NCI-H2227 treated with DMSO at 0.1 percent for 48 hours (cell line): ENCODE measurements around the gene LGR4.
A peak's percentile ranks its signal among the peaks of the same experiment; 100 is the strongest.

Experiments used
- DNase-seq: peaks from one replicate; lab custom pipeline; 2025; lab: John Stamatoyannopoulos, UW

LGR4 gene

DNA sequence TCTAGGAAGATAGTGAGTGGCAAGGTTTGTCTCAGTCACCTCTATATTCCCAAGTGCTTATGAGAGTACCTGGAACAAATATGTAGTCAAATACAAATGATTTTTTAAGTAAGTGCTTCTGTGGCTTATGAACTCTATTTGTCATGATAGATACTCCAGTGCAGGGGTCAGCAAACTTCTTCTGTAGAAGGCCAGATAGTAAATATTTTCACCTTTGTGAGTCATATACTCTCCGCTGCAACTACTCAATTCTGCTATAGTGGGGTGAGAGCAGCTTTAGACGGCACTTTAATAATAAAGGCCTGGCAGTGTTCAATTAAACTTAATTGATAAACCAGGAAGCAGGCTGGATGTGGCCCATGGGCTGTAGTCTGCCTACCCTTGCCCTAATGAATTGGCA is 97.2 kb downstream of the LGR4 start:
- DNase-seq, result no peak

DNA sequence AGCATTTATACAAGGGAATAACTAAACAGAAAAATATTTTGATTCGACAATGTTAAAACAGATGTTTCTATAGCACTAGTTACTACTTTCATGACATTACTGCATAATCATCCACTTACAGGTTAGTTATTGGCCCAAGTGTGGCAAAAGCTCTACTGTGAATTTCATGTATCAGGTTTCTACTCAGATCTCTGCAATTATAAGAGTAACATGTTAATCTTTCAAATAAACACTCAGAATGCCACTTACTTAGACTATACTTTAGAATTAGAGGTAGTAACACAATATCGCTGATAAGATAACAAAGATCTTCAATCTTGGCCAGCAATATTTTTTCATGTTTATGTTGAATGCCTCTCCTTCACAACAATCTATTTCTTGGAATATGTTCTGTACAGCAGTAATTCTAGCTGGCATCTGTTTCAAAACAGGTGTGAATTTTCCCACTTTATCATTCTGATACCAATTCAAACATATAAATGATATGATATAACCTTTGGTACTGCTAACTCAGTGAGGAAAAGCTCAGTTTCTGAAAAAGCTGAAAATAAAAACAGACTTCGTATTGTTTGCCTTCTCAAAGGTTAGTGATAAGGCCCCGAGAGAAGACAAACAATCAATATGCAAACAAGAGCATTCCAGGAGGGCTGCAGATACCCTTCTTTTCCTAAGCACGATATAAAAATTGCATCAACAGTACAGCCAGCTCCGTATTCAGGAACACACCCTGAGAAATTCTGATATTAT is 98.6 kb downstream of the LGR4 start:
- no peak for DNase-seq

DNA sequence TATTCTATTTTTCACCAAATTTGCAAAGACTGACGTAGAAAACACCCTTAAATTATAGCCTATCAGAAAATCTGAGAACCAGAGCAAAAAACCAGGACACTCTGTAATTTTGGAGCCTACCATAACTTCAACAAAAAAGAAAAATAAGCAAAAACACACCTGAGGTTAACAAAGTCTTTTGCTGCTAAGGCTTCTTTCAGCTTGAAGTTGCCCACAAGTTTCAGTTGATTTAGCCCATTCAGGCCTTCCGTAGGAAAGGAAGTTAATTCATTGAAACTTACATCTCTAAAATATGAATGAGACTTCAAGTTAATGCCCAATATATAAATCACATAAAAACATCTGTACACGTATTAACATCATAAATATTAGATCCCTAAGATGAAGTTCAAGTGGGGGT is 99.2 kb downstream of the LGR4 start:
- no peak for DNase-seq

DNA sequence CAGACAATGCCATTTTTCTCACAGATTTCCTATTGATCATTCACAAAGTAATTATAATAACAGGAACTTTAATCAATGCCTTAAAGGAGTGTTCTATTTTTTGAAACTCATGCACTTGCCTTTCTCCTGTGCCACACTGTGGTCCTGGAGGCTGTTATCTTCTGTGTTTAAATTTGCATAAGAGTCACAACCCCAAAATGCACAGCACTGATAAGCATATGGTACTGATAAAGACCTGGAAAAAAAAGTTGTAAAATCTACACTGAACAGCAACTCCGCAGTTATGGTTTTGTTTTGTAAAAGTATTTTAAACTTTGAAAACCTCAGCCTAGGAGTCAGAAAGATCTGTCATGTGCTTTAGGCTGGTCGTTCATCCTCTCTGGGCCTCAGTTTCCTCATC is 100.4 kb downstream of the LGR4 start:
- no peak for DNase-seq

DNA sequence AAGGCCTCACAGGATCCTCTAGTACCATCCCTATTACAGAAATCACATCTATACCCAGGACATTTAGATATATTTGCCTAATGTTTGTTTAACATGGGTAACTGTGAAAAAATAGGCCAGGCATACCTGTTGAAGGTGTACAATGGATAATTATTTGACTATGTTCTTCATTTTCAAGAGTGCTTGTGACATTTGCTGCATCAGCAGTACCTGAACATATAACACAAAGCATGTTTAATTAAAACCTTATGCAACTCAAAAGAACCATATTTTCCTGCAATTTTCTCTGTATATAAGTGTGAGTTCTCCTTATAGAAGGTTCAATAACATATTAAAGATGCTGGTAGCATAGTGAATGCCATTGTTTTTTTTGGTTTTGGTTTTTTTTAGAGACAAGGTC is 101.1 kb downstream of the LGR4 start:
- DNase-seq, result no peak

DNA sequence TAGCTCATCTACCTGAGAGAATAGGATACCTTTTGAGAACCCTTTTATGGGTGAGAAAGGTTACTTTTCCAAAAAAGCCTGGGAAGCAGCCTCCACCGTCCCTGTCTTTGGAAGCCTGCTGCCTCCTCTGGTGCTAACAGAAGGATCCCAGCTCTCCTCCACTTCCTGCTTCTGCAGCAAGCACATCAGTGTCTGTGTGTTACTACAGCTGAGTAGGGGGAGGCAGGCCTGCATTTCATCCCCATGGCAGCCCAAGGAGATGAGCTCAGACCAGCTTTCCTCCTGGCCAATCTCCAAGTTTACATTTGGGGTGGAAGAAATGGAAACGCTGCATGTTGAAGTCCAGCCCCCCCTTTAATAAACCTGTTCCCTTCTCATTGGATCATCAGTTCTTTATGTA is 102.2 kb downstream of the LGR4 start:
- no peak for DNase-seq

DNA sequence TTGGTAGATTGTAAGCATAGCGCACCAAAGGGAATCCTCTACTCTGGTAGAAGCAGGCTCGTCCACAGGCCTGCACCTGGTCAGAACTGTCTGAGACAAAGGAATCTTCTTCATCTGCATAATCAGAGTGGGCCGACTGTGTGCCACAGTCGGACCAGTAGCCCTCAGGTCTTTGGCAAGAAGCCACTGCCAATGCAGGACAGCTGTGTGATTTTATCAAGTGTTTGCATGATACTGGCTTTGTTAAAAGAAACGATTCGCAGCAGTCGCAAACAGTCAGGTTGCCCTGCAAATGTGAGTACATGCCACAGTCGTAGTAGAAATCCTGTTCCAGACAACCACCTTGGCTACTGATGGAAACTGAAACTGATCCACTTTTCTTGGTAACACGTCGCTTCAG is 104.7 kb downstream of the LGR4 start:
- no peak for DNase-seq

DNA sequence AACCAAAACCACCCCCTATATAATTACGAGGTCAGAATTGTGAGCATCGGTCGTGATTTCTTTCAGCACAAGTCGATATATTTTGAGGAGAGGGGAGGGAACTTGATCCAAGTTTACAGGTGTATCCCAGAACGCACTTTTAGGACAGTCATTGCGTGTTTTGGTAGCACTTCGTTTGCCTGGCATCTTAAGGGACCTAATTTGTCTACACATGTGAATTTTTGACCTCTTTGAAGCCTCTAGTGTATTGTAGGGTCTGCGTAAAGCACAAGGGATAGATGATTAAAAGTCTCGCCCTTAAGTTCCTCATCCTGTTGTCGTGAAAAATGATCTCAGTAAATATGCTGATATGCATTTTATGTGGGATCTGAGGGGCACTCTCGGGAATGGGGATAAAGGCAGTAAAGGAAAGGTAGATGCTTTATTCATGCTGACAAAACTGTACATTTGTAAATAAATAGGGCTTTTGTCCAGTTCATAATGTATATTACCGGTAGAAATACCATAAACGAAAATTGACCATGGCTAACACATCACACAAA is 108.9 kb downstream of the LGR4 start:
- DNase-seq, result no peak

DNA sequence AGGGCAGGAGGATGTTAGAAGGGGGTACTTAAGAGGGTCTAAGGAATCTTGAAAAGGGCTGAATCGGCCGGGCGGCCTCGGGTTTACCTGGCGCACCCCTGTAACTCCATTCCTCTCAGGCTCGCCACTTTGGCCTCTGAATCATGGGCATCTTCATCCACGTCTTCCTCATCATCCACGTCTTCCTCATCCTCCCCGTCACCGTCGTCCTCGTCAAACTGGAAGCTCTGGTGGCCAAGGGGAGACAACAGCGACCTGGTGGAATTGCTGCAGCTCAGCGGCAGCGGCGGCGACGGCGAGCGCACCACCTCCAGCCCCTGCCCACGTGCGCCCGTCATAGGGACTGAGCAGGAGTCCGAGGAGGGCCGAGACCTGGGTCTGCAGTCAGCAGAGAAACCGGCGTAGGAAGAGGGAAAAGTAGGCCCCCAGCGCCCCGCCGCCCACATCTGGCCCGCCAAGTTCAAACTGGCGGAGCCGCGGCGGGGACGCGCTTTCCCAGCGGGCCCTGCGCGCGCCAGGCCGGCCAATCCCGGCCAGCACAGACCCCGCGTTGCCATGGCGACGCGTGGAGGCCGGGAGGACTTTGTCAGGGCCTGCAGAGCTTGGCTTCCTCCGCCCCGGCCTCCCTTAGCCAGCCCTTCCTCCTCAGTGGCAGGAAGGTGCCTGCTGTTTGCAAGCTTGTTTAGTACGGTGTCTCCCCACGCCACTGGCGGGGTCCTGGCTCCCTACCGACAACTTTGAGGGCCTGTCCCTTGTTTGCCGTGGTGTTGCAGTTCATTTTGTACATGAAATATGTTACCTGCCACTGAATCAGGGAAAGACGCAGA is 109.6 kb downstream of the LGR4 start, which contains the start of gene CCDC34:
TSS of gene CCDC34 (minus strand) at position 467 of the 827 bp plus-strand sequence. CDS start at position 446, 21 bp downstream.
- peak; percentile 82 for DNase-seq

DNA sequence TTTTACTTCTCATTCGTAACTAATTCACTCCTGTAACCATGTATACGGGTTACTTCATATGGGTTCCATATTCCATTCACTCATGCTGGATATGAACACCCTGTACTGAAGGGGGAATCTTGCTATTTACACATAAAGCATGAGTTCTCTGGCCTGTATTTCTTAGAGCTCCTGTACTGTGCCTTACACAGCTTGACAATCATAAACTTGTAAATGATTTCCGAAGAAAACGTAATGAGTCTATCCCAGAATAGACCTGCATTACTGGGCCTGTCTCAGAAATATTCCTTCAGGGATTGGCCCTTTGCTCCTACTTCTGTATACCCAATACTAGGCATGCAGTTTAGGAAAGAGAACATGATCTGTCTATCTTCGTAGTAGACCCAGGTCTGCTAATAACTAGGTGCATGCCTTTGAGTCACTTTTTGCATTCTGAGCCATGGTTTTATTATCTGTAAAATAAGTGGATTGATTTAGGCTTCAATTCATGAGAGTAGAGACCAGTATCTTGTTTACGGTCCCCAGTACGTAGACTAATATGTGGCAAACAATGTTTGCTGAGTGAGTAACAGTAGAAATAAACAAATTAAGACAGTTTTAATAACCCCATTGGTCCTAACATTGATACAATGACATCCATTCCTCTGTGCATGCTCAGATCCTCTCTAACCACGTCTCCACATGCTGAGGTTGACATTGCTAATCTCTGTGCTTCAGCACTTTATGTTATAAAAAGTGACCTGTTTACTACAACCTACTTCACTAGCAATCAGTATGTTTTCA is 110.8 kb downstream of the LGR4 start:
- DNase-seq, result no peak

DNA sequence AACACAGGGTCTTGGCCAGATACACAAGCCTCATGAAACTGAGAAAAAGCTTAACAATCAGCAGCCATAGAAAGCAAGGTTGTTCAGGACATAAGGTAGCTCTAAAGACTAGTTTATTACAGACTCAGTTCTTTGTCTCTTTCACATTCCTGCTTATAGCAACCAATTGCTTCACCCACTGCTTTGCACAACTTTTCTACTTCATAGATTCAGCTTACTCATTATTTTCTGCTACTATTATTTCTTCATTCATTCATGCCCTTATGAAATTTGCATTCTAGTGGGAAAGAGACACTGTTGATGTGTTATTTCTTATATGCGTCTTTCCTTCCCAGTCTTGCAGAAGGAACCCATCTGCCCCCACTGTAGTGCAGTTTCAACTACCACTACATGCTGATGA is 114.3 kb downstream of the LGR4 start:
- DNase-seq, result no peak

DNA sequence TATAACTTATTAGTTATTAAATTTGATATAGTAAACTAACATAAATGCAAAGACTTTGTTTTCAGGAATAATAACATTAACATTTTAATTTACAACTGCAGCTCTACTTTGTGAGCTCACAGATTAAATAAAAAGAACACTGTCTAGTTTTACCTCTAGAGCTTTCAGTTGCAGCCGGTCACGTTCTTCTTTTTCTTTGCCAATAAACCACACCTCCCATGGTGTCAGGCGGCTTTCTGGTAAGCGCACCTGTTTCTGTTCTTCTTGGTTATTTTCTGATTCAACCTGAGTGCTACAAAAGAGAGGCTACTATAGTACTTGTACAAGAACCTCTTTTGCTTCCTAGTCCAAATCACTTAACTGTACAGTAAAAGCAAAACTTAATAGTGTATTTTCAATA is 115.3 kb downstream of the LGR4 start:
- DNase-seq, result no peak

DNA sequence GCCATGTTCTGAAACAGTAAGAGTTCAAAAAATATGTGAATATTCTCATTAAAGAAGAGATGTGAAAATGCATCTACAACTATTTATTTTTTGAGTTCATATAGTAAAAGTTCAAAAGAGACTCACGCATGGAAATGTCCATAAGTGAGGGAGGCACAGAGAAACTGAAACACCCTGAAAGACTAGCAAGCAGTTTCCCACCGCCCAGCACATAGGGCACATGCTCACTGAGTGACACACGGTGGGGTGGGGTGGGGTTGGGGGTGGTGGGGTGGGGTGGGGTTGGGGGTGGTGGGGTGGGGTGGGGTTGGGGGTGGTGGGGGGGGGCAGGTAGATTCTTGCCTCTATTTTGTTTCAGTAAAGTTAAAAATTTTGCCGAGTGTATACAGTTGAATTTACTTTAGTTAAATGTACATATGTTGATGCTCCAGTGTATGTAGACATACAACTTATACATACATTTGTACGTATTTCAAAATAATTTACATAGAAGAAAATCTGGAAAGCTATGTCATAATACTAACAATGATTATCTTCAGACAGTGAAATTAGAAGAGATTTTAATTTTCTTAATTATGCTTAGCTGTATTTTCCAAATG is 115.9 kb downstream of the LGR4 start:
- no peak for DNase-seq

DNA sequence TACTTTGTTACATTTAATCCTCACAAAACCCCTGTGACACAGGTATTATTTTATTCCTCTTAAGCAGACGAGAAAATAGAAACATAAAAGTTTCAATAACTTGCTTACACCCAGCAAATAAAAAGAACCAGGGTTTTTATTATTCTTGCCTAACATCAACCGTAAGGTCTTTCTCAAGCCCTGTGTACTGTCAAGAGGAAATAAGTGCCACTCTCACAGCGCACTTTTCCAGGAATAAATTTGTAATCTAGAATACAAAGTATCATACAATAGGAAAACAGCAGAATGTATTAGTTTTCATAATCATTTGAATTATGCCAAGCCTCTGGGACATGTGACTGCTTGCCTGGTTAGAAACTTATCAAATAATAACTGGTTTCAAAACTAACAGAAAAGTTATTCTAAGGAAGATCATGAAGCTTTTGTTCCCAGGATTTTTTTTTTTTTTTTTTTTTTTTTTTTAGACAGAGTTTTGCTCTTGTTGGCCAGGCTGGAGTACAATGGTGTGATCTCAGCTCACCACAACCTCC is 117.0 kb downstream of the LGR4 start:
- no peak for DNase-seq

DNA sequence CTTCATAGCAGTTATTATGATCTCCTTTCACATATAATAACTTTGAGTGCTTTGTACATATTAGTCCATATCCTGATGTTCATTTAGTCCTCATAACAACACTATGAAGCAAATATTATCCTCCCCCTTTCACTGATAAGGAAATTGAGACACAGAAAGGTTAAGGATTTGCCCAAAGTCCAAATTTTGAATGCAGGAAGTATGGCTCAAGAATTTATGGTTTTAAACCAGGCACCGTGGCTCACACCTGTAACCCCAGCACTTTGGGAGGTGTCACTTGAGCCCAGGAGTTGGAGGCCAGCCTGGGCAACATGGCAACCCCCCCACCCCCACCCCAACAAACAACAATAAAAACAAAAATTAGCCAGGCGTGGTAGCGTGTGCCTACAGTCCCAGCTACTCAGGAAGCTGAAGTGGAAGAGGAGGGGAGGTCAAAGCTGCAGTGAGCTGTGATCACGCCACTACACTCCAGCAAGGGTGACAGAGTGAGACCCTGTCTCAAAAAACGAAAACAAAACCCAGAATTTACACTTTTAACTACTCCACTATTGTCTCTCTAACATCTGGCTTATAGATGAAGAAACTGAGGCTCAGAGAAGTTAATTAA is 118.1 kb downstream of the LGR4 start:
- DNase-seq, result no peak

DNA sequence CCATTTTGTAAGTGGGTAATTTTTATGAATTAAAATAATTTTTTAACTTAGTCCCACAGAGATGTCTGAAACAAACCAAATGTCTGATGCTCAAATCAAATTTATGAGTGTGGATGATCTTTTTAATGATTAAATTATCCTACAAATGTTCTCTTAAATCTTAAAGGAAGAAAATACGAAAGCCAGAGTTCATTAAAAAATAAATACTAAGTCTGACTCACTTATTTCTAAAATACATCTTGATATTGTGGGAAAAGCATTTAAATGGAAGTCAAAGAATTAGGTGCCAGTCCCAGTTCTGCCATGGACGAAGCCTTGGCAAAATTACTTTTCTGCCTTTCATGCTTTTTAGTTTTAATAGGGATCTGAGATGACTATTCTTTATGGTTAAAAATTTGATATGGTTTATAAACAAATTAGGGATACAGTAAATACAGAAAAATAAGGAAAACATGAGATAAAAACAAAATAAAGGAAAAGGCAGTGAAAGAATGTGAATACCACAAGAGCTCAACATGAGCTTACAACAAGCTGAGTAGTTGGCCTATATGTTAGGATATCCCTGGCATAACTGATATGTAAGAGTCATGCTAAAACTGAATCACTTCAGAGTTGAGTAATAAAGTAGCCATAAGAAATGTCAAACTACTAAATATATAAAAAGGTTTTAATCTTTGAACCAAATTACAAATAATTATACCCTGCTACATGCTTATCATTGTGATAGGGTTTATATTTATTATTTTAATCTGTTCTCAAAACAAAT is 118.8 kb downstream of the LGR4 start:
- no peak for DNase-seq

DNA sequence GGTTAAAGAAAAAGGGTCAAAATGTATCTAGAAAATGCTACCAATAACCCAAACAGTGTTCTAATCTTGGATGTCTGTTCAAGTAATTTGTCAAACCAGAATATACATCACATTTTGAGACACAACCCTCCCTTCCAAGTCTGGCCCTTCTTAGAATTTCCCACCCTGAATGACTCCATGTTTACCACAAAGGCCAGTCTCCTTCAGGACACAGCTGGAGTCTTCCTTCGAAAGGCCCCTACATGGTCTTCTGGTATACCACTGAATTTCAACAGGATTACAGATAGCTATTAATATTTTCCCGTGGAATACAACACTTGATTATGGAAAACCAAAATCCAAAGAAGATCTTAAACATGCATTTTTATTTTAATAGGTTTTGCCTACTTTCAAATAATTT is 119.8 kb downstream of the LGR4 start:
- DNase-seq, result no peak

DNA sequence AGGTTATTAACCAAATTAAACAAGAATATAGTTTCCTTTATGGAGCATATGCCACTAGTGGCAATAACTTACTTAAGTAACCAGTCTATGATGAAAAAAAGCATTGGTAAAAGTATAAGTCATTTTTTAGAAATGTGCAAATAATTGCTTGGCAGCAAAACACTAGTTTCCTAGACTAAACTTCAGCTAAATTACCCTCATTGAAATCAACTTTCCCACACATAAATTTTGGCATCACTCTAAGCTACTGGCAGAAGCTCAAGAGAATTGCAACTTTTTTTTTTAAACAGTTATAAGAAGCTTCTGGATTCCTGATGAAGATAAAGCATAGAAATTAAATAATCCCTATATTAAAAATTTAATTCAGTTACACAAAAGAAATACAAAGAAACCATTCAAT is 122.1 kb downstream of the LGR4 start:
- DNase-seq, result no peak

DNA sequence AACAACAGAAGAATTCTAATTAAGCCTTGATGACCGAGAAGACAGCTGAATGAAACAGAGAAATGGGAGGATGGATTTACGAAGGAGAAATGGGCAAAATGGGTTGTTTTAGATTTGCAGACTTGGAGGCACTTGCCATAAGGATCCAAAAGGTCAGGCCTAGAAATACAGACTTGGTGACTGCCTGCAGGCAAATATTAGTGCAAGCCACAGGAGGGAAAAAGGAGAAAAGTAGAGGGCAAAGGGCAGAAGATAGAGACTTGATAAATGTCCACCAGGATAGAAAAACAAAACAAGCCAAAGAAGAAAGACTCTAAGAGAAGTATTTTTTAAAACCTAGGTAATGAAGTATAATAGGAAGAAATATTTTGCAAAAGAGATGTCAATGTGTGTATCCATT is 122.7 kb downstream of the LGR4 start:
- no peak for DNase-seq

DNA sequence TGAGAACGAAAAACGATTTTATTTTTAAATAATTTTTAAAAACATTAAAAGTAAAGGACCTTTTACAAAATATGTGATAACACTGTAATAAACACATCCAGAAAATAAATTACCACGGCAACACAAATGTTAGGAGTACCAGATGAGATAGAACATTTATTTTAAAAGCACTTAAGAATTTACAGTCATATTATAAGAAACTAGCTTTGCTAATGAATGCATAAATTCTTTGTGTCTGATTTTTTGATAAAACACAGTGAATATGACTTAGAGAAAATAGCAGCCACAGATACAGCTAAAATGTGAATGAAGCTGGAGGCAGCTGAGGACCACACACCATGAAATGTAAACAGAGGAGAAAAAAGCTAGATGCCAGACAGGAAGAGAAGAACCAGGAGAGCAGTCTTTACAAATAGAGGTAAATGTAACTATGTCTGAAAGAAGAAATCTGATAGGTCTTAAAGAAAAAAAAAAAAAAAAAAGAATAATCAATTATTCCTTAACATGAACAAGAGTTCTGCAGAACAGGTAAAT is 124.2 kb downstream of the LGR4 start:
- DNase-seq, result no peak
